Parathyroid adenoma (tissue), 2 donors: ENCODE measurements around the gene FAM222B.

Experiments
- H2AFZ ChIP-seq: fragments of 300-600 bp; sonication (generic); one replicate; pipeline ENCODE4 v1.7.0; 2017; ENCODE audit warnings: antibody characterized with exemption, mild to moderate bottlenecking
- H3K27ac ChIP-seq: fragments of 300-600 bp; sonication (generic); one replicate; pipeline ENCODE4 v1.7.0; 2017
- H3K27me3 ChIP-seq: fragments of 300-600 bp; sonication (generic); one replicate; pipeline ENCODE4 v1.7.0; 2017; ENCODE audit warnings: low read length; ENCODE audit not compliant: control insufficient read depth, insufficient read depth
- H3K36me3 ChIP-seq: fragments of 300-600 bp; sonication (generic); one replicate; pipeline ENCODE4 v1.7.0; 2017; ENCODE audit warnings: low read length; ENCODE audit not compliant: control insufficient read depth, insufficient read depth
- H3K4me1 ChIP-seq: fragments of 300-600 bp; sonication (generic); one replicate; pipeline ENCODE4 v1.7.0; 2017; ENCODE audit warnings: control low read depth
- H3K4me2 ChIP-seq: fragments of 300-600 bp; sonication (generic); one replicate; pipeline ENCODE4 v1.7.0; 2017; ENCODE audit warnings: low read length
- H3K4me3 ChIP-seq: fragments of 300-600 bp; sonication (generic); one replicate; pipeline ENCODE4 v1.7.0; 2017; ENCODE audit warnings: low read depth, low read length
- H3K79me2 ChIP-seq: fragments of 300-600 bp; sonication (generic); one replicate; pipeline ENCODE4 v1.7.0; 2017; ENCODE audit warnings: control low read depth
- H3K9ac ChIP-seq: fragments of 300-600 bp; sonication (generic); one replicate; pipeline ENCODE4 v1.7.0; 2017; ENCODE audit warnings: mild to moderate bottlenecking
- H3K9me3 ChIP-seq: fragments of 300-600 bp; sonication (generic); one replicate; pipeline ENCODE4 v1.7.0; 2017; ENCODE audit warnings: low read length; ENCODE audit not compliant: control insufficient read depth
- TF ChIP-seq, protein P1 (sequence below): fragments of 300-600 bp; sonication (generic); IDR thresholded peaks from one replicate; pipeline ENCODE4 v1.7.0; 2017; ENCODE audit warnings: antibody characterized with exemption, mild to moderate bottlenecking
- donor health status: primary hyperparathyroidism.

FAM222B gene

GRCh38 chr17:28873839-28874238 lies 31.2 kb upstream of the FAM222B start:
- no peaks in the 10 kb centered on the region for H3K9me3 ChIP-seq
- H3K4me3 ChIP-seq: no peak overlapping the region
- H2AFZ ChIP-seq: no peak overlapping the region
- no peak overlapping the region for H3K9ac ChIP-seq
- H3K27ac ChIP-seq: no peak overlapping the region
- H3K4me2 ChIP-seq: no peak overlapping the region
- TF ChIP-seq, protein P1, sequence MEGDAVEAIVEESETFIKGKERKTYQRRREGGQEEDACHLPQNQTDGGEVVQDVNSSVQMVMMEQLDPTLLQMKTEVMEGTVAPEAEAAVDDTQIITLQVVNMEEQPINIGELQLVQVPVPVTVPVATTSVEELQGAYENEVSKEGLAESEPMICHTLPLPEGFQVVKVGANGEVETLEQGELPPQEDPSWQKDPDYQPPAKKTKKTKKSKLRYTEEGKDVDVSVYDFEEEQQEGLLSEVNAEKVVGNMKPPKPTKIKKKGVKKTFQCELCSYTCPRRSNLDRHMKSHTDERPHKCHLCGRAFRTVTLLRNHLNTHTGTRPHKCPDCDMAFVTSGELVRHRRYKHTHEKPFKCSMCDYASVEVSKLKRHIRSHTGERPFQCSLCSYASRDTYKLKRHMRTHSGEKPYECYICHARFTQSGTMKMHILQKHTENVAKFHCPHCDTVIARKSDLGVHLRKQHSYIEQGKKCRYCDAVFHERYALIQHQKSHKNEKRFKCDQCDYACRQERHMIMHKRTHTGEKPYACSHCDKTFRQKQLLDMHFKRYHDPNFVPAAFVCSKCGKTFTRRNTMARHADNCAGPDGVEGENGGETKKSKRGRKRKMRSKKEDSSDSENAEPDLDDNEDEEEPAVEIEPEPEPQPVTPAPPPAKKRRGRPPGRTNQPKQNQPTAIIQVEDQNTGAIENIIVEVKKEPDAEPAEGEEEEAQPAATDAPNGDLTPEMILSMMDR: no peak
- no peaks in the 10 kb centered on the region for H3K79me2 ChIP-seq
- H3K36me3 ChIP-seq: no peaks in the 10 kb centered on the region
- no peaks in the 10 kb centered on the region for H3K4me1 ChIP-seq
- H3K27me3 ChIP-seq: no peaks in the 10 kb centered on the region

GRCh38 chr17:28871056-28871579 lies 28.5 kb upstream of the FAM222B start:
- no peak overlapping the region for H2AFZ ChIP-seq
- H3K27ac ChIP-seq: no peak overlapping the region
- no peaks in the 10 kb centered on the region for H3K79me2 ChIP-seq
- TF ChIP-seq, protein P1: no peak
- no peaks in the 10 kb centered on the region for H3K27me3 ChIP-seq
- H3K4me2 ChIP-seq: no peak overlapping the region
- H3K4me1 ChIP-seq: no peaks in the 10 kb centered on the region
- H3K9ac ChIP-seq: no peak overlapping the region
- H3K36me3 ChIP-seq: no peaks in the 10 kb centered on the region
- H3K4me3 ChIP-seq: no peak overlapping the region
- H3K9me3 ChIP-seq: no peaks in the 10 kb centered on the region

DNA sequence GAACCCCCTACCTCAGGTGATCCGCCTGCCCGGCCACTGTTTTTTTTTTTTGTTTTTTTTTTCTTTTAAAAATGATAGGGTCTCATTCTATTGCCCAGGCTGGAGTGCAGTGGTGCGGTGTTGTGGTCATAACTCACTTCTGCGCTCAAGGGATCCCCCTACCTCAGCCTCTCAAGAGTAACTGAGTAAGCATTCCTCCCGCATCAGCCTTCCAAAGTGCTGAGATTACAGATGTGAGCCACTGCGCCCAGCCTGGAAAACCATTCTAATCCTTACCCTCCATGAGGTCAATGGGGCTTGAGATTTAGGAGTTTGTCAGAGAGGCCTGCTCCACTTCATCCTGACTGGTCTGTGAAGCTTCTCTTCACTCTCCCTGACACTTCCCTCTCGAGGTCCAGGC lies 24.7 kb upstream of the FAM222B start:
- Histone ChIP-seq H3K79me2 (no peaks in the 10 kb centered on the region), H3K9me3 (no peaks in the 10 kb centered on the region), H3K4me1 (no peaks in the 10 kb centered on the region), H3K4me3 (no peak overlapping the region), H3K27ac (no peak overlapping the region), H3K36me3 (no peaks in the 10 kb centered on the region), H3K4me2 (no peak overlapping the region), H3K27me3 (no peaks in the 10 kb centered on the region), H2AFZ (no peak overlapping the region), H3K9ac (no peak overlapping the region)
- TF ChIP-seq, protein P1: no peak

GRCh38 chr17:28865946-28866752 lies 23.6 kb upstream of the FAM222B start:
- no peak overlapping the region for H2AFZ ChIP-seq
- H3K4me3 ChIP-seq: no peak overlapping the region
- H3K9me3 ChIP-seq: no peaks in the 10 kb centered on the region
- no peaks in the 10 kb centered on the region for H3K36me3 ChIP-seq
- TF ChIP-seq, protein P1: no peak
- H3K9ac ChIP-seq: no peak overlapping the region
- H3K27me3 ChIP-seq: no peaks in the 10 kb centered on the region
- H3K27ac ChIP-seq: no peak overlapping the region
- no peak overlapping the region for H3K4me2 ChIP-seq
- no peaks in the 10 kb centered on the region for H3K79me2 ChIP-seq
- no peaks in the 10 kb centered on the region for H3K4me1 ChIP-seq
